ENCODE measurements around the gene SYTL5. TPM values are rescaled to one million over a fixed set of nuclear protein-coding genes. Genes with fewer than 3 reads are reported as not detected.

SYTL5 gene
- total and polyA plus RNA-seq, 2 experiments from 2014 or later = 2.0 to 3.7 TPM

GRCh38 chrX:38151441-38151840 lies 145.1 kb downstream of the SYTL5 start:
- H3K36me3 ChIP-seq = no peaks in the 10 kb centered on the region
- DNase-seq (ENCODE audit: low read depth in 1 of 2, low spot score in 1 of 2) = peak in 1 of 2 donors; percentile 25
- no peaks in the 10 kb centered on the region for H3K27me3 ChIP-seq
- no peak overlapping the region for H3K4me3 ChIP-seq
- no peaks in the 10 kb centered on the region for H3K9me3 ChIP-seq (ENCODE audit: low read depth)
- H3K27ac ChIP-seq = no peak overlapping the region
- no peak for TF ChIP-seq CTCF (IDR thresholded peaks at IDR 0.05; ENCODE audit: low read depth, low read length)
- H3K4me1 ChIP-seq (ENCODE audit: low read depth) = no peaks in the 10 kb centered on the region

GRCh38 chrX:38154340-38154739 lies 148.0 kb downstream of the SYTL5 start:
- H3K4me1 ChIP-seq (ENCODE audit: low read depth) = no peaks in the 10 kb centered on the region
- TF ChIP-seq CTCF (IDR thresholded peaks at IDR 0.05; ENCODE audit: low read depth, low read length) = no peak
- H3K4me3 ChIP-seq = no peak overlapping the region
- no peak overlapping the region for H3K27ac ChIP-seq
- H3K27me3 ChIP-seq = no peaks in the 10 kb centered on the region
- no peak for DNase-seq (ENCODE audit: low read depth in 1 of 2, low spot score in 1 of 2)
- H3K9me3 ChIP-seq (ENCODE audit: low read depth) = no peaks in the 10 kb centered on the region
- H3K36me3 ChIP-seq = no peaks in the 10 kb centered on the region

- TF ChIP-seq CTCF (IDR thresholded peaks at IDR 0.05; ENCODE audit: low read depth, low read length) = no peak
- Histone ChIP-seq H3K4me1 (ENCODE audit: low read depth) (no peaks in the 10 kb centered on the region), H3K27ac (no peak overlapping the region), H3K9me3 (ENCODE audit: low read depth) (no peaks in the 10 kb centered on the region), H3K4me3 (no peak overlapping the region), H3K27me3 (no peaks in the 10 kb centered on the region), H3K36me3 (no peaks in the 10 kb centered on the region)
- DNase-seq (ENCODE audit: low read depth in 1 of 2, low spot score in 1 of 2) = no peak
Measured at GRCh38 chrX:38154818-38155217, 148.5 kb downstream of the SYTL5 start.

- Histone ChIP-seq H3K27me3 (no peaks in the 10 kb centered on the region), H3K27ac (no peak overlapping the region), H3K4me1 (ENCODE audit: low read depth) (no peaks in the 10 kb centered on the region), H3K9me3 (ENCODE audit: low read depth) (no peaks in the 10 kb centered on the region), H3K36me3 (no peaks in the 10 kb centered on the region), H3K4me3 (no peak overlapping the region)
- no peak for TF ChIP-seq CTCF (IDR thresholded peaks at IDR 0.05; ENCODE audit: low read depth, low read length)
- DNase-seq (ENCODE audit: low read depth in 1 of 2, low spot score in 1 of 2) = no peak
Measured at GRCh38 chrX:38156838-38157237, 150.5 kb downstream of the SYTL5 start.

GRCh38 chrX:38163193-38163592 lies 156.8 kb downstream of the SYTL5 start:
- H3K9me3 ChIP-seq (ENCODE audit: low read depth) = no peaks in the 10 kb centered on the region
- TF ChIP-seq CTCF (IDR thresholded peaks at IDR 0.05; ENCODE audit: low read depth, low read length) = no peak
- H3K27ac ChIP-seq = no peak overlapping the region
- no peak for DNase-seq (ENCODE audit: low read depth in 1 of 2, low spot score in 1 of 2)
- no peaks in the 10 kb centered on the region for H3K27me3 ChIP-seq
- H3K4me1 ChIP-seq (ENCODE audit: low read depth) = no peaks in the 10 kb centered on the region
- no peaks in the 10 kb centered on the region for H3K36me3 ChIP-seq
- H3K4me3 ChIP-seq = no peak overlapping the region

GRCh38 chrX:38165023-38165422 lies 158.7 kb downstream of the SYTL5 start:
- no peak for TF ChIP-seq CTCF (IDR thresholded peaks at IDR 0.05; ENCODE audit: low read depth, low read length)
- no peak for DNase-seq (ENCODE audit: low read depth in 1 of 2, low spot score in 1 of 2)
- Histone ChIP-seq H3K36me3 (no peaks in the 10 kb centered on the region), H3K4me1 (ENCODE audit: low read depth) (no peaks in the 10 kb centered on the region), H3K27me3 (no peaks in the 10 kb centered on the region), H3K4me3 (no peak overlapping the region), H3K9me3 (ENCODE audit: low read depth) (no peaks in the 10 kb centered on the region), H3K27ac (no peak overlapping the region)

Data from cardiac muscle cell (in vitro differentiated cells and primary cell).